Left lung (tissue), 10 donors: Measurements from ENCODE around the gene THOC1. TPM values are rescaled to one million over a fixed set of nuclear protein-coding genes. Genes with fewer than 3 reads are reported as not detected.

Experiments used
- ATAC-seq: fragments of 200-7000 bp; cut with Tn5 transposase; one replicate; pipeline ENCODE4 v1.9.1; 2020; ENCODE audit warnings: moderate library complexity
- DNase-seq, 4 donors: peaks; one replicate each; pipeline ENCODE4 v3.0.0-alpha.2; 2013 to 2020
- H3K27ac ChIP-seq, 2 donors: fragments of 200-600 bp; sonication (generic) in 1 of 2; one replicate each; pipeline versions ENCODE4 v1.5.0 to v1.8.0; 2020 to 2021
- H3K27me3 ChIP-seq, 2 donors: fragments of 200-600 bp; sonication (generic) in 1 of 2; one replicate each; pipeline versions ENCODE4 v1.5.0 to v1.8.0; 2020 to 2021
- H3K36me3 ChIP-seq, 2 donors: fragments of 200-600 bp; sonication (generic) in 1 of 2; one replicate each; pipeline versions ENCODE4 v1.5.0 to v1.8.0; 2020 to 2021
- H3K4me1 ChIP-seq, 2 donors: fragments of 200-600 bp; one replicate each; pipeline ENCODE4 v1.8.0; 2021
- H3K4me3 ChIP-seq, 2 donors: fragments of 200-600 bp; sonication (generic) in 1 of 2; one replicate each; pipeline versions ENCODE4 v1.5.0 to v1.8.0; 2020 to 2021; ENCODE audit warnings: mild to moderate bottlenecking in 1 of 2
- H3K9me3 ChIP-seq, 2 donors: fragments of 200-600 bp; sonication (generic) in 1 of 2; one replicate each; pipeline versions ENCODE4 v1.5.0 to v1.8.0; 2020 to 2021
- CTCF ChIP-seq, 2 donors: fragments of 200-600 bp; sonication (generic) in 1 of 2; IDR thresholded peaks; one replicate each; pipeline versions ENCODE4 v1.5.0 to v1.8.0; 2021; ENCODE audit warnings: antibody characterized with exemption in 2 of 2
- intact Hi-C, 2 donors: fragments of 100-400 bp; cut with DNase I; formaldehyde crosslinking; loops; one replicate each; pipeline versions ENCODE4 v1.11.2 to v1.14.2; 2022
- polyA plus RNA-seq, 6 donors: library from polyadenylated mRNA; unstranded; fragments of 120-200 nt; gene quantifications; one replicate each; pipeline ENCODE4 v1.2.1, GENCODE V29; 2013; ENCODE audit not compliant: insufficient read length in 6 of 6
- total RNA-seq, 2 donors: library from RNA; stranded (reverse); fragmentation: NEBNext Ultra II Directional; extraction: Animal tissue kit (Norgen Biotek cat#: 25700); gene quantifications; one replicate each; pipeline ENCODE4 v1.2.1, GENCODE V29; 2021
- donor health status: DM: no; HTN: yes; CAD: no.
- donor health status: DM: no; HTN: no; CAD: no.

Gene THOC1
- total and polyA plus RNA-seq, 8 donors: 23.7 to 165 (median 118) TPM

GRCh38 chr18:210733-211132 lies 57.1 kb downstream of the THOC1 start:
- Histone ChIP-seq H3K9me3 (no peaks in the 10 kb centered on the region), H3K4me3 (no peak overlapping the region), H3K27ac (no peak overlapping the region), H3K36me3 (peaks cover 0 to 90% of the 10 kb centered on the region in 2 donors), H3K27me3 (no peaks in the 10 kb centered on the region), H3K4me1 (no peaks in the 10 kb centered on the region)
- intact Hi-C loops: no loop called here
- no peak for TF ChIP-seq CTCF (IDR thresholded peaks at IDR 0.05)
- no peak for ATAC-seq
- no peak for DNase-seq

GRCh38 chr18:210075-210474 lies 57.8 kb downstream of the THOC1 start:
- intact Hi-C loops: no loop called here
- Histone ChIP-seq H3K36me3 (peaks cover 0 to 90% of the 10 kb centered on the region in 2 donors), H3K27ac (no peak overlapping the region), H3K4me1 (no peaks in the 10 kb centered on the region), H3K4me3 (no peak overlapping the region), H3K27me3 (no peaks in the 10 kb centered on the region), H3K9me3 (no peaks in the 10 kb centered on the region)
- no peak for TF ChIP-seq CTCF (IDR thresholded peaks at IDR 0.05)
- ATAC-seq (no peak), DNase-seq (no peak)

- Histone ChIP-seq H3K36me3 (peaks cover 0 to 88% of the 10 kb centered on the region in 2 donors), H3K4me1 (no peaks in the 10 kb centered on the region), H3K27me3 (no peaks in the 10 kb centered on the region), H3K27ac (no peak overlapping the region), H3K4me3 (no peak overlapping the region), H3K9me3 (no peaks in the 10 kb centered on the region)
- ATAC-seq (no peak), DNase-seq (no peak)
- TF ChIP-seq CTCF (IDR thresholded peaks at IDR 0.05): no peak
- intact Hi-C loops: no loop called here
Measured at GRCh38 chr18:199768-200167, 68.1 kb downstream of the THOC1 start.

GRCh38 chr18:199214-199613 lies 68.6 kb downstream of the THOC1 start:
- Histone ChIP-seq H3K36me3 (peaks cover 0 to 83% of the 10 kb centered on the region in 2 donors), H3K9me3 (no peaks in the 10 kb centered on the region), H3K4me3 (no peak overlapping the region), H3K4me1 (no peaks in the 10 kb centered on the region), H3K27me3 (no peaks in the 10 kb centered on the region), H3K27ac (no peak overlapping the region)
- no peak for TF ChIP-seq CTCF (IDR thresholded peaks at IDR 0.05)
- intact Hi-C loops: no loop called here
- ATAC-seq (no peak), DNase-seq (no peak)

- Histone ChIP-seq H3K4me3 (no peak overlapping the region), H3K9me3 (no peaks in the 10 kb centered on the region), H3K36me3 (peaks cover 0 to 58% of the 10 kb centered on the region in 2 donors), H3K4me1 (no peaks in the 10 kb centered on the region), H3K27me3 (no peaks in the 10 kb centered on the region), H3K27ac (no peak overlapping the region)
- ATAC-seq: no peak
- intact Hi-C loops: no loop called here
- DNase-seq: no peak
- no peak for TF ChIP-seq CTCF (IDR thresholded peaks at IDR 0.05)
Measured at GRCh38 chr18:195651-196050, 72.2 kb downstream of the THOC1 start.
